A172 (cell line): ENCODE data around the gene SACM1L. TPM values are rescaled to one million over a fixed set of nuclear protein-coding genes. Genes with fewer than 3 reads are reported as not detected.

Experiments
- DNase-seq: peaks from one replicate; pipeline ENCODE4 v3.0.0-alpha.2; 2015; ENCODE audit warnings: low spot score
- total RNA-seq: library from RNA; depleted of rRNA; stranded (reverse); fragments of >200 nt; shearing (Covaris generic); gene quantifications from 2 replicates; pipeline ENCODE4 v1.2.3, GENCODE V29; 2014; rRNA removed

SACM1L gene, protein sequence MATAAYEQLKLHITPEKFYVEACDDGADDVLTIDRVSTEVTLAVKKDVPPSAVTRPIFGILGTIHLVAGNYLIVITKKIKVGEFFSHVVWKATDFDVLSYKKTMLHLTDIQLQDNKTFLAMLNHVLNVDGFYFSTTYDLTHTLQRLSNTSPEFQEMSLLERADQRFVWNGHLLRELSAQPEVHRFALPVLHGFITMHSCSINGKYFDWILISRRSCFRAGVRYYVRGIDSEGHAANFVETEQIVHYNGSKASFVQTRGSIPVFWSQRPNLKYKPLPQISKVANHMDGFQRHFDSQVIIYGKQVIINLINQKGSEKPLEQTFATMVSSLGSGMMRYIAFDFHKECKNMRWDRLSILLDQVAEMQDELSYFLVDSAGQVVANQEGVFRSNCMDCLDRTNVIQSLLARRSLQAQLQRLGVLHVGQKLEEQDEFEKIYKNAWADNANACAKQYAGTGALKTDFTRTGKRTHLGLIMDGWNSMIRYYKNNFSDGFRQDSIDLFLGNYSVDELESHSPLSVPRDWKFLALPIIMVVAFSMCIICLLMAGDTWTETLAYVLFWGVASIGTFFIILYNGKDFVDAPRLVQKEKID
- 26.6 and 31.2 TPM in 2 replicates for total RNA-seq

DNA sequence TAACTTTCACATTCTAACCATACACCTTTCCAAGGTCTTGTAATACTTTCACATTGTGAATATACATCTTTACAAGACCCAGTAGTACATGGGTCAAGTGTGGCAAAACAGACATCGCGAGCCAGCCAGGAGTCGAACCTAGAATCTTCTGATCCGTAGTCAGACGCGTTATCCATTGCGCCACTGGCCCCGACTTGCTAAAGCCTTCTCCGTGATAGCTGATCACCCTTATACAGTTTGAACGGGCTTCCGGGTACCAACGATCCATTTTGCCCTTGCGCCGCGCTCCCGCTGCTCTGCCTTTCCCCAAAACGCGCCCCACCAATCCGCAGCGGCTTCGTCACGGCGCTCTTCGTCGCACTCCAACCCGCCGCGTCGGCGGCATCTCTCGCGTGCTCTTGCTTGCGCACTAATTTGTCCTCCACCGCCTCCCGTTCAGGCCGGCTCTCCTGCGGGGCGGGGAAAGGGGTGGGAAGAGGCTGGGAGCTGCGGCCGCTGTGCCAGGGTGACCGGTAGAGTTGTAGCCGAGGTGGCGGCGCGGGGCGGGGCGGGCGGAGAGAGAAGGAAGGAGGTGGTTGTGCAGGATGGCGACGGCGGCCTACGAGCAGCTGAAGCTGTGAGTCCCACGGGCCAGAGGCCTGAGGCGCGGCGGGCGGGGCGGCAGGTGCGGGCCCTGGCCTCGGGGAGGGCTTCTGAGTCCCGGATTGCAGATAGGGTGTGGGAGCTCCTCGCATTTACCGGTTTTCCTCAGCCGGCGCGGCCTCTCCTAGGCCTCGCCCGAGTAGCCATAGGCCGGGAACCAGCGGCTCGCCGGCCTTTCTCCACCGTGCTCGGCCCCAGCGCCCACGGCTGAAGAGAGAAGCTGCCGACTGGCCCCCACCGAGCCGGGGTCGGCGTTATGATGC, at the start of gene SACM1L:
TSS of gene SACM1L (plus strand) at position 515 of the 905 bp plus-strand sequence. CDS start at position 585, 70 bp downstream.
- DNase-seq, result peak; percentile 95

DNA sequence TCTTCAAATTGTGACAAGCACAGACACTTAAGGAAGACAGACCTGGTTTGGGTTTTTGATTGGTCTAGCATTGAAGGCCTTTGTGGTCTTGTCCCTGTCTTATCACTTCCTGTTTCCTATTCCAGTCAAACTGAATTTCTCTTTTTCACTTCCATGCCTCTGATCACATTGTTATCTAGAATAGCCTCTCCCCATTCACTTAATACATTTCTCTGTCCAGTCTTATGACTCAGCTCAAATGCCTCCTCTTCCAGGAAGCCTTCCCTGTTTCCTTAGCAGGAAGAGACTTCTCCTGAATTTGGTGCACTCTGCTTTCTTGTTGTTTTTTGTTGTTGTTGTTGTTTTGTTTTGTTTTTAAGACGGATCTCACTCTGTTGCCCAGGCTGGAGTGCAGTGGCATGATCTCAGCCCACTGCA, 49.1 kb upstream of the SACM1L start:
- DNase-seq, result peak; percentile 30

DNA sequence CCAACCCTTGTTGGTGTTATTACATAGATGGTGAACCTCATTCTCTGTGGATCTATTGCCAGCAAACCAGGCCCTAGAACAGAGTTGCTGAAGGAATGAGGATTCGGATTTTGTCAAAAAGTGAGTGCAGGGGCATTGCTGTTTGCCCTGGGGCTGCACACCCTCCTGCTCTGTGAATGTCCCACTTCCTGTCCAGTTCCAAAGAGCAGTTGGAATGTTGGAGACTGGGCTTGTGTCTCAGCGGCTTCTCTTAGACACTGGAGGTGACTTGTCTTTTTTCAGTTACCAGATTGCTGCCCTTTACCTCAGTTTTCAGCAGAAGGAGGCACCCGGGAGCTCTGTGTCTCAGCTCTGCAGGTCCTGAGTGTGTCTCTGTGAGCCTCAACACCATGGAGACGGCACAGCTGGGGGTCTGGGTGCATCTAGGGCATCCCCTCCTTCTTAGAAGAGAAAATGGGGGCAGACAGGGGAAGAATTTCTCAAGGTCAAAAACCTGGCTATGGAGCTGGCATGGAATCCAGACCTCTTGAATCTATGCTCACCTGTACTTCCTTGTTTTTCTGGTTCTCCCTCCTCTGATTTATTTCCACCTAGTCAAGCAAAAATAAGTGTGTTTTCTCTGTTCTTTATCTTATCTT, 48.4 kb upstream of the SACM1L start:
- DNase-seq, result no peak

DNA sequence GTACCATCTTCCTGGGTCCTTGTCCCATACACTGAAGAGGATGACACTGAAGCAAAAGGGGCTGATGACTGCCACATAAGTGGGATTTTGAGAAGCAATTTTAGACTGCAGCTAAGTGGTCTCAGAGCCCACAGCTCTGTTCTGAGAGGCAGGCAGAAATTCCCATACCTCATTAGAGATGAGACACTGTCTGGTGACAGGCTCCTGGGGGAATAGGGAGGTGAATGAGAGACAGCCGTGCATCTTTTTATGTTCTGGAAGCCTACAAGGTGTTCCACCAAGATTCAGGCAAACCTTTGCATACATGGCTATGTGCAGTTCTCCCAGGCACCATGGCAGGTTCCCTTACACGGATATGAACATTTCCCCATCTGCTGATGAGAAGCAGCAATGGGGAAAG, 47.4 kb upstream of the SACM1L start:
- no peak for DNase-seq

DNA sequence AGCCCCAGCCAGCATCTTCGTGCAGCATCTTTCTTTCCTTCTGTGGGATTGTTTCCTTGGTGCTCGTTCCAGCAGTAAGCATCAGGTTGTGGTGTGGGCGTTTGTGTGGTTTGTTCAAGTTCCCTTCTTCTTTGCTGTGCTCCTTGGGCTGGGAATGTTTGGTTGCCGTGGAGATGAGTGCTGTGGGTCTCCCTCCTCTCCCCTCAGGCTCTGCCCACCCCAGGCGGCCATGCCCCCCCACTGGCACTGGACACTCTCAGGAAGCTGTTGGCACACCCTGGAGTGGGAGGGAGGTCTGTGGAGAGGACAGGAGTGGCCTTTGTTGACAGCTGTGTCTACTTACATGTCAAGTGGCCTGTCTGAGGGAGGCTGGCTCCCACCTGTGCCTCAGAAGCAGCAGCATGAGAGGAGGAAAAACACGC, 46.5 kb upstream of the SACM1L start:
- no peak for DNase-seq

DNA sequence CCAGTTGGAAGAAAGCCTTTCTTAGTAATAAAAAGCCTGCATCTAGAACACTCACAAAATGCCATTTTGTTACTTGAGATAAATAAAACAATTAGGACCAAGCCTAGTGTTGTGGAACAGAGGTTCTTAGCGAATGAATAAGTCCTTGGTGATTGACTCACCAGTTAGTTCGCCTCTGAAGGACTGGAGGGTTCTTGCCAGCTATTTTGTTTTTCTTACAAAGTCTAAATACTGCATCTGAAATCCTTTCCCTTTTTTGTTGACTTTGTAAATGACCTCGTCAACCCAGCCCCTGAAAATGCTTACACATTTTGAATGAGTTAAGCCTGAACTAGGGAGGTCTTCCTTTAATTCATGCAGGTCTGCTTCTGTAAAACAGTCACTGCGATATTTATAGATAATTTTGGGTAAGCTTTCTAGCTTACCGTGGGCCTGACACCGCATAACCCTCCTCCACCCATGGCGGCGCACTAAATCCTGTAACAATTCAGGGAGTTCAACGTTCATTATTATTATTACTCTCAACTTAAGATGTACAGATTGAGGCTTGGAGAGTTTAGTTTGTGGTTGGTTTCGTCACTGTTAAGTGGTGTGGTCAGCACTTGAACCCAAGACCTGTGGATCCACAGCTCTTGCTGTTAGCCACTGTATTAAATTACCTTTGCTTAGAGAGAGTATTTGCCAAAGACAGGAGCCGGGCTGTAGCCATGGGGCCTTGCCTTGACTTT, 45.0 kb upstream of the SACM1L start:
- DNase-seq, result peak; percentile 56

DNA sequence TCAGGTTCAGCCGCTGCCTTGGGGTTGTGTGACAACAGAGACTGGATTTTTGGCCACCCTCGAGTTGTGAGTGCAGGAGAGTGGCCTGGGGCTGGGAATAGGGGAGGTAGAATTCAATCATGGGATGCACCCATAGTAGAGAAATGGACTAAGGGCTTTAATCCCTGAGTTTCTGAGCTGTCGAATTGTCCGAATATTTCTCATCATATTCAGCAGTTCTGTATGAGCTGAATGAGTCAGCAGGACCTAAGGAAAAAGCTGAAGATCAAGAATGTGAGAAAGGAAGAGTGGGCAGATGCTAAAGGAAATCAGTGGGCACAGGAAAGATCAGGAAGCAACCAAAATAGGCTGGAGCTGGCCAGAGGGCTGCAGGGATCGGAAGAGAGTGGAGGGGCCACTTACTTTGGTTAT, 44.4 kb upstream of the SACM1L start:
- DNase-seq, result peak; percentile 83

DNA sequence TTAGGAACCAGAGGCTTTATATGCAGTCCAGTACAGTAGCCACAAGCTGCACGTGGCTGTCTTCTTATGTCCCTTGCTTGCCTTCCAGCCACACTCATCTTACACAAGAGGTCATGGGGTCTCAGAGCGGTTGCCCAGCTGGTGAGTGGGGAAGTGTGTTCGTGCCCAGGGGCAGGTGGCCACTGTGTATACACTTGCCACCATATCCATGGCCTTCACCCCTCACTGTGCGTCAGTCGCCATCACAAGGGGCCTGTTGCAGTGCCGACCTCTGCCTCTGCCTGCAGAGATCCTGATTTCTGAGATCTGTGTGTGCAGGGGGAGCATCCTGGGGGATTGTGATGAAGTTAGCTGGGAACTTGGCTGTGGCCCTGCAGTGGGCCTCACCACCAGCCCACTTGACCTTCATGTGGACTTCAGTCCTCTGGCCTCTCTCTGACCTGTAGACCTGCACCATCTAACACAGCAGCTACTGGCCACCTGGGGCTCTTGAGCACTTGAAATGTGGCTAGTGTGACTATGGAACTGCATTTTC, 43.1 kb upstream of the SACM1L start:
- DNase-seq, result no peak

DNA sequence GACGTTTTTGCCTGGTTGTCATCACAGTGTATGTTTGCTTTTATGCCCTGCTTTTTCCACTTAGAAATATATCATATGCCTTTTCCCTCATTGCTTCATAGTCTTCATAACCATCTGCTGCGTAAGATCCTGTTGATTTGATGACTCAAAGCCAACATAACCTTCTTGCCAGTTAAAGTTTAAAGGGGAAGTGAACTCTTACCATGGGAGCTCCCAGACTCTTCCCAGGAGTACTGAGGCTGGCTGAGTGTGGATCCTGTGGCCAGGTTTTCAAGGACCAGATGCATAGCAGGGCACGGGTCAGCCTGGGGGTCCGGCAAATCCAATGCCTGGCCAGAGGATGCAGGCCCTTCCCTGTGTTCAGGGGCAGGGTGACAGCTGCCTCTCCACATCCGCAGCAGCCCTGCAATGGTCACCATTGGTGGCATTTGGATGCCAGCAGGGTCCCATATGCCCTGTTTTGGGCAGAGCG, 42.0 kb upstream of the SACM1L start:
- peak; percentile 80 for DNase-seq

DNA sequence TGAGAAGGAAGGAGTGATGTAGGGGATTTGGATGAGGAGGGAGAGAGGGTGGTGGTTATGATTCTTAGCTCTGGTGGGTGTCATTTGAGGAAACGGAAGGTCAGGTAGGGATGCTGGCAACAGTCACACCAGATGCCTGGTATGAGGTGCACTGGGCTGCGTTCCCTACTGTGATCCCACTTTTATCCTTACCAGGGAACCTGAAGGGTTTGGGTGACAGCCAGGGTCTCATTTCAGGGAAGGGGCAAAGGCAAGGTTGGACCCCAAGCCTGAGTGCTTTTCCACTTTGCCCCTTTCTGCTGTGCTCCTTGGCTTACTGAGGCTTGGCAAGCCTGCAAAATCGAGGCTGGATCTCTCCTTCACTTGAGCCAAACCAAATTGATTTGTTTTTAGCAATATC, 36.0 kb upstream of the SACM1L start:
- DNase-seq, result no peak

DNA sequence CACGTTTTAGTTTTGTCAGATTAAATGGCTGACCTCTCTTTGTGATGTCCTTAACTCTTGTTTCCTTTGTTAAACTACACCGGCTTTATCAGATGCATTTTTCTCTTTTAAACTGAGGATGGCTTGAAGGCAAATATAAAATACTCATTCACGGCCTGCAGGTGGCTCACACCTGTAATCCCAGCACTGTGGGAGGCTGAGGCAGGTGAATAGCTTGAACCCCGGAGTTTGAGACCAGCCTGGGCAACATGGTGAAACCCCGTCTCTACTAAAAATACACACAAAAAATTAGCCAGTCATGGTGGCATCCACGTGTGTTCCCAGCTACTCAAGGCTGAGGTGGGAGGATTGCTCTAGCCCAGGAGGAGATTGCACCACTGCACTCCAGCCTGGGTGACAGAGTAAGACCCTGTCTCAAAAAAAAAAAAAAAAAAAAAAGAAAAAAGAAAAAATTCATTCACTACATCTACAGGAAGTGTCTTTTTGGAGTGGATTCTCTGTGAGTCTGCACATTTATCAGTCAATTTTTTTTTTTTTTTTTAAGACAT, 34.7 kb upstream of the SACM1L start:
- no peak for DNase-seq

DNA sequence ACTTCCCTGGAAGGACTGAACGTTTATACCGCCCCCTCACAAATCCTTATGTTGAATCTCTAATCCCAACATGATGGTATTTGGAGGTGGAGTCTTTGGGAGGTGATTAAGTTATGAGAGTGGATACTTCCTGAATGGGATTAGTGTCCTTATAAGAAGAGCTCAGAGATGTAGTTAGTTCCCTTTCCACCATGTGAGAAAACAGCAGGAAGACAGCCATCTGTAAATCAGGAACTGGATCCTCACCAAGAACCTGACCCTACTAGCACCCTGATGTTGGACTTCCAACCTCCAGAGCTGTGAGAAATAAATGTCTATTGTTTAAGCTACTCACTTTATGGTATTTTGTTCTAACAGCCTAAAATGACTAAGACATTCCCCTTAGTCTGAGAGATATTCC, 33.3 kb upstream of the SACM1L start:
- DNase-seq, result no peak

DNA sequence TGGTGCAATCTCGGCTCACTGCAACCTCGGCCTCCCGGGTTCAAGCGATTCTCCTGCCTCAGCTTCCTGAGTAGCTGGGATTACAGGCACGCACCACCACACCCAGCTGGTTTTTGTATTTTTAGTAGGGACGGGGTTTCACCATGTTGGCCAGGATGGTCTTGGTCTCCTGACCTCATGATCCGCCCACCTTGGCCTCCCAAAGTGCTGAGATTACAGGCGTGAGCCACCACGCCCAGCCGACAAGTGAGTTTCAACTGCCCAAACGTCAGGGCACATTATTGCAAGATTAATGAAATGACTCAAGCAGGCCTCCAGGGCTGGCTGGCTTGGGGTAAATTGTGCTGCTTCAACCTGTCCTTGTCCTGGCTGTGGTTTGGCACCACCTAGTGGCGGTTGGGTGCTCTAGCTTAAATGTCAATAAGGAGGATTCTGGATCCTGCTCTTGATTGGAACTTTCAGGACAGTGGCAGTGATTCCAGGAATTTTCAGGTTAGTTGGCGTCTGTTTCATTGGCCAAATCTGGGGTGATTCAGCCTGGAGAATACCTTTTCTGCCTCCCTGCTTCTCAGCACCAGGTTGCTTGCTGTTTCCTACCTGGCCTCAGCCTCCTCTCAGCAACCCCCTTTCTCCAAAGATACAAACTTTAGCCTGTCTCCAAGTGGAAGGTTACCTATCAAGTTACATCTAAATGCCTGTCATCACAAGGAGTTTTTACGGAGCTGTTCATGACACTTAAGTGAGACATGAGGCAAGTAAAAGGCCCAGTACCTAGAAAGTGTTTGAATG, 32.4 kb upstream of the SACM1L start:
- peak; percentile 93 for DNase-seq

DNA sequence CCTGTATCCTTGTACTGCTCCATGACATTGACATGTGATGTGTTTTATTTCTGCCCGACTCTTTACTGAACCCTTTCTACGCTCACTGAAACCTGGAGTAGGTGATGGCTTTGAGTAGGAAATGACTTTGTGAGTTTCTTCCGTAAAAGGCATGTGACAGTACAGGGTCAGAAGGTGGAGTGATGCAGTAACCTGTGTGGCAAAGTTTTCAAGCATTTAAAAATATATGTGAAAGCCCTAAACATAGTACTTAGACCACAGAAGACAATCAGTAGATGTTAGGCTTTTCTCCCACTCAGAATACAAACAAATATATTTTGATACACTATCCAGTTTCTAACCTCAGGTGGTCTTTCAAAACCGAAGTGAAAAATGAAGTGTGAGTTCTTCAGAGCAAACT, 31.3 kb upstream of the SACM1L start:
- DNase-seq, result no peak

DNA sequence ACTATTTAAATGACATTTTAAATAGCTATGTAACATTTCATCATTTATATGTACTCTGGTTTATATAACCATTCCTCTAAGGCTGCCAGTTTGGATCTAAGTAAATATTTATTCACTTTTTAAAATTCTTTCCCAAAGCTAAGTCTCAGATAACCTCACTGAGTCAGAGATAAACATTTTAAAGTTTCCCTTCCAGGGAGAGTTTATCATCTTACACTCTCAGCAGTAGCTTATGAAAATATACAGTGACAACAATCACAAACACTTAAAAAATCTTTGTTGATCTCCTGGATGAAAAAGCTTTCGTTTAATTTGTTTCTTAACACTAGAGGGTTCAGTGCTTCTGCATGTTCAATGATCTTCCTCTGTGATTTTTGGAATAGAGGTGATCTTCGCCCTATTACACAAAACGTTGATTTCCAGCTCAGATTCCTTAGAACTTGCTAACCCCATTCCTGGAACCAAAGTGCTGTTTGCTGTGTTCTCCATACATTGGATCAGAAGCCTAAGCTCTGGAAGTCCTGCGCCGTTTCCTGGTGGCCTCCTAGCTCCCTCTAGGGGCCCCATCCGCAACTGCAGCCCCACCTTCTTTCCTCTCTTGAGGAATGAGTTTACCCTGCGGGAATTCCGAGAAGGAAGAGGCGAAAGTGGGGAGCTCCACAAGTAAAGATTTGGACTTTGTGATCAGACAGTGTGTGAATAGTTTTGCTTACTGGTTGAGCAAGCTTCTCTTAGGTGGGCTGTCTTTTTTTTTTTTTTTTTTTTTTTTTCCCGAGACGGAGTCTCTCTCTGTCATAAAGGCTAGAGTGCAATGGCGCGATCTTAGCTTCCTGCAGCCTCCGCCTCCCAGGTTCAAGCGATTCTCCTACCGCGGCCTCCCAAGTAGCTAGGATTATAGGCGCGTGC, 29.3 kb upstream of the SACM1L start:
- DNase-seq, result peak; percentile 75

DNA sequence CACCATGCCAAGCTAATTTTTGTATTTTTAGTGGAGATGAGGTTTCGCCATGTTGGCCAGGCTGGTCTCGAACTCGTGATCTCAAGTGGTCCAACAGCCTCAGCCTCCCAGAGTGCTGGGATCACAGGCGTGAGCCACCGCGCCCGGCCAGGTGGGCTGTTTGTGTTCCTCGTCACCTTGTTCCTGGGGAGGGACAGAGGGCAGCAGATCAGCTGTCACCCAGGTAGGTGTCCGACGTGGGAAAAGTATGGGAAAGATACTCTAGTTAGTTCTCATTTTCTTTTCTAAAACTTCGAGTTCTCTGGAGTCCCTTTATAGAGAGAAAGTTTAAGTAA, 28.7 kb upstream of the SACM1L start:
- DNase-seq, result no peak

DNA sequence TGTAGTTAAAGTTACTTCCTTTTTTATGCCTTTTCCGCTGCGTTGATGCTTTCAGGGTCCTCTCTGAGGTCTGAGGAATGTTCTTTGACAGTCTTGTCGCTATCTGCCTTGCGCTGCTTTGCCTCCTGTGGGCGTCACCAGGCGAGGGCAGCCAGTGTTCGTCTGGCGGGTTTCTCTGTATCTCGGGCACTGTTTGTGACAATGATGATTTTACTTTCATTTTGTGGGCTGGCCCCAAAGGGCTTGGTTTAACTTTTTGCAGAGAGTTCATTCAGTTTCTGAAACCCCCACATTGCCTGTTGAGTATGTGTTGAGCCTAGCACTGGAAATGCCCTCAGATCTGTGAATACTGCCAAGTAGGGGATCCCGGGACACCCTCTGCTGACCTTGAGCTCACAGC, 24.6 kb upstream of the SACM1L start:
- DNase-seq, result no peak

DNA sequence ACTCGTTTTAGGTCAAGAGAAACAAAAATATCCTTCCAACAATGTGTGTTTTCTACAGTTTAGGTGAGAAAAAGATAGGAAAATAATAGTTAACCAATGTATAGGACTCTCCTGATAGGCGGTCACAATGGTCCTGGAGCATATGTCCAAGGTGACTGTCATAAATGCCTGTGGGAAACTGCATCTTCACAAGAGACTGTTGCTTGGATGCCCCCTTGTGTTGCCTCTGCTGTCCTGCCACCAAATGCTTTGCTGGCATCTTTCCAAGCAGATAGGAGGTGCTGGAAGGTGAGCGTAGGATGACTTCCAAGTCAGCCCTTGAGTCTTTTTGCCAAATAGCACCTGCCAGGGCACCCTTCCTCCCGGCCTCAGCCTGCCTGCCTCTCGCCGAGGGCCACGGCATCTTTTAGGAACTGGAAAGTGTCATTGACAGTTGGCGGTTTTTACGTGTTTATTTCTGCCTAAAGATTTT, 24.1 kb upstream of the SACM1L start:
- DNase-seq, result peak; percentile 59
